WI38 (cell line): ENCODE results near the gene SH3PXD2B.

ENCODE experiments used
- H3K4me3 ChIP-seq: 2 replicates; pipeline ENCODE4 v1.5.1; 2011; ENCODE audit warnings: low read depth, mild to moderate bottlenecking, control low read depth, low read length
- TF ChIP-seq, protein P1 (sequence below): IDR thresholded peaks from 2 replicates; pipeline ENCODE4 v1.5.1; 2012; ENCODE audit warnings: low read depth, mild to moderate bottlenecking, control low read depth, low read length

SH3PXD2B gene

DNA sequence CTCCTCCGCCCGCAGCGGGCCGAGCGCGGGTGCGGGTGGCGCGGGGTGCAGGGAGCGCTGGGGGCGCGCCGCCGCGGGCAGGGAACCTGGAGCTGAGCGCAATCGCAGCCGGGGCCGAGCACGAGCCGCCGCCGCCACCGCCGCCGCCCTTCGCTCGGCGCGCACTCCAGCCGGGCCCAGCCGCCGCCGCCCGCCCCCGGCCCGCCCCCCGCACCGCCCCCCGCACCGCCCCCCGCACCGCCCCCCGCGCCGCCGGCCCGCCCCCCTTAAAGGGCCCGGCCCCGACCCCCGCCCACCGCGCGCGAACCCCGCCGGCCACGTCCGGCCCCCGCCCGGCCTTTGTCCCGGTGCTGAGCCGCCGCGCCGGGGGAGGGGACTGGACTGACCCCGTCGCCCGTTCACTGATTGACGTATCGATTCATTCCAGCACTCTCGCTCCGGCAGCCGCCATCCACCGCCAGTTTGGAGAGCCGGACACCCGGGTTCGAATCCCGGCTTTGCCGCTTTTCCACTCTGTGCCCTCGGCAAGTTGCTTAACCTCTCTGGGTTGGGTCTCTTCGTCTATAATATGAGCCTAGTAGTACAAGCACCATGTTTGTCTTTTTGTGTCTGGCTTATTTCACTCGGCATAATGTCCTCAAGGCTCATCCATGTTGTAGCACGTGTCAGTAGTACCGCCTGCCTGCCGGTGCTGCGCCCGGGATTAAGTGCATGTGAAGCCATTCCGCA, at the start of gene SH3PXD2B:
Gene SH3PXD2B (minus strand): TSS at position 168 of the 729 bp plus-strand sequence. CDS start 173 bp downstream, outside the sequence.
- peak within 1 kb of the TSS; percentile 88 for H3K4me3 ChIP-seq

DNA sequence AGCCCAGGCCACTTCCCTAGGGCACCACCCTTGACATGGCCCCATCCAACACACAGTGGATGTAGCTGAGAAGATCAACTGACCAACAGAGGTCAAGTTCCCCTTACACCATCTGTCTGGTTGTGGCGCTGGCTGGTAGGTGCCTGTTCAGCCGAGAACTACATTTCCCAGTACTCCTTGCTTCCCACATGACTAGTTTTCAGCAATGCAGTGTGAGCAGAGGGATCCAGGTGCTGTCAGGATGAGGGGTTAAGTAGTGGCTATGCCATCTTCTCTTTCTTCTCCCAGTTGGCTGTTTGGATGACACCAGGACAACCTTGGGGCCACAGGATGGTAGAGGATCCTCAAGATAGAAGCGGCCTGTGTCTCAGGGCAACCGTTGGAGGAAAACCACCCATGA, 48.6 kb upstream of the SH3PXD2B start:
- H3K4me3 ChIP-seq: no peak overlapping the region

More for the DNA sequence above, at the start of gene SH3PXD2B:
- TF ChIP-seq, protein P1, sequence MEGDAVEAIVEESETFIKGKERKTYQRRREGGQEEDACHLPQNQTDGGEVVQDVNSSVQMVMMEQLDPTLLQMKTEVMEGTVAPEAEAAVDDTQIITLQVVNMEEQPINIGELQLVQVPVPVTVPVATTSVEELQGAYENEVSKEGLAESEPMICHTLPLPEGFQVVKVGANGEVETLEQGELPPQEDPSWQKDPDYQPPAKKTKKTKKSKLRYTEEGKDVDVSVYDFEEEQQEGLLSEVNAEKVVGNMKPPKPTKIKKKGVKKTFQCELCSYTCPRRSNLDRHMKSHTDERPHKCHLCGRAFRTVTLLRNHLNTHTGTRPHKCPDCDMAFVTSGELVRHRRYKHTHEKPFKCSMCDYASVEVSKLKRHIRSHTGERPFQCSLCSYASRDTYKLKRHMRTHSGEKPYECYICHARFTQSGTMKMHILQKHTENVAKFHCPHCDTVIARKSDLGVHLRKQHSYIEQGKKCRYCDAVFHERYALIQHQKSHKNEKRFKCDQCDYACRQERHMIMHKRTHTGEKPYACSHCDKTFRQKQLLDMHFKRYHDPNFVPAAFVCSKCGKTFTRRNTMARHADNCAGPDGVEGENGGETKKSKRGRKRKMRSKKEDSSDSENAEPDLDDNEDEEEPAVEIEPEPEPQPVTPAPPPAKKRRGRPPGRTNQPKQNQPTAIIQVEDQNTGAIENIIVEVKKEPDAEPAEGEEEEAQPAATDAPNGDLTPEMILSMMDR: no peak

DNA sequence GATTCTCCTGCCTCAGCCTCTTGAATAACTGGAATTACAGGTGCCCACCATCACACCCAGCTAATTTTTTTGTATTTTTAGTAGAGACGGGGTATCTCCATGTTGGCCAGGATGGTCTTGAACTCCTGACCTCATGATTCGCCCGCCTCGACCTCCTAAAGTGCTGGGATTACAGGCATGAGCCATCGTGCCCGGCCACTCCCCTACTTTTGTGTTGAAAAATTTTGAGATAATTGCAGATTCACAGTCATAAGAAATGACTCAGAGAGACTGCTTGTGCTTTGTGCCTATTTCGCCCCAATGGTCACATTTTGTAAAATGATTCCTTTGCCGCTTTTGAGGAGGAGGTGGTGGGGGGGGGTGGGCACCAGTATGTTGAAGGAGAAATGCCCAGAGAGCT, 48.1 kb upstream of the SH3PXD2B start:
- TF ChIP-seq, protein P1: no peak
- H3K4me3 ChIP-seq: no peak overlapping the region

More for the DNA sequence above, 48.6 kb upstream of the SH3PXD2B start:
- TF ChIP-seq, protein P1: no peak

DNA sequence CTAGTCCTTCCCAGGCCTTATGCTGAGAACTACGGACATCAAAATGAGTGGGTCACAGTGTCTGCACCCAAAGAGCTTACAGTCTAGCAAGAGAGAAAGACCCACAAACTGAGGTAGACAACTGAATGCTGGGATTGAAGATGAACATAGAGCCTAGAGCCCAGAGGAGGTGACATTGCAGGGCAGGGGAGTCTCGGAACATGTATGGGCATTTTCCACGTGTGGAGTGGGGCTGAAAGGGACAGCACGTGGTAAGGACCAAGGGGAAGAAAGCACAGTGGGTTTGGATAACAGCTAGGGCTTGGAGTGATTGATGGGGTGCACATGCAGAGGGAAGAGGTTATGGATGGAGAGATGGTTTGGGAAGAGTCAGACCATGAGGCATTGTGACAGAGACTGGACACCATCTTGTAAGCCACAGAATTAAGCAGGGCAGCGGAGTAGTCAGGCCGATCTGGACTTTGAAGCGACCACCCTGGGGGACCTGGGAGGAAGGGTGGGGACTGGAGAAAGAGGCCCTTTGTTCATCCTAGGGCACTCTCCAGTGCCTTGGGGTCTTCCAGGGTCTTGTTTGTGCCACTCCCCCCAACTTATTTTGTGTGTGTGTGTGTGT, 47.5 kb upstream of the SH3PXD2B start:
- TF ChIP-seq, protein P1: no peak
- H3K4me3 ChIP-seq: no peak overlapping the region

DNA sequence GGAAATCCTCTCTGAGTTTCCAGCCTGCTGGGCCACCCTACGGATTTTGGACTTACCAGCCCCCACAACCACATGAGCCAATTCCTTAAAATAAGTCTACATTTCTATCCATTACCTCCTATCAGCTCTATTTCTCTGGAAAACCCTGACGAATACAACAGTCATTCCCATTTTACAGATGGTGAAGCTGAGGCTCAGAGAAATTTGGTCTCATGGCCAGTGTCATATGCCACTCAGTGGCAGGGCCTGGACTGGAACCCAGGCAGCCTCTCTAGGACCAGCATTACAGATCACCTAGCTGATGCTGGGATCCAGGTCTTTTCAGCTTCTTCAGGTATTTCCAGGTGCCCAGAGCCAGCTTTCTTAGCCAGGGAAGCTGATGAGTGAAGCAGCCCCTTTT, 45.0 kb upstream of the SH3PXD2B start:
- H3K4me3 ChIP-seq: no peak overlapping the region
- TF ChIP-seq, protein P1: no peak

DNA sequence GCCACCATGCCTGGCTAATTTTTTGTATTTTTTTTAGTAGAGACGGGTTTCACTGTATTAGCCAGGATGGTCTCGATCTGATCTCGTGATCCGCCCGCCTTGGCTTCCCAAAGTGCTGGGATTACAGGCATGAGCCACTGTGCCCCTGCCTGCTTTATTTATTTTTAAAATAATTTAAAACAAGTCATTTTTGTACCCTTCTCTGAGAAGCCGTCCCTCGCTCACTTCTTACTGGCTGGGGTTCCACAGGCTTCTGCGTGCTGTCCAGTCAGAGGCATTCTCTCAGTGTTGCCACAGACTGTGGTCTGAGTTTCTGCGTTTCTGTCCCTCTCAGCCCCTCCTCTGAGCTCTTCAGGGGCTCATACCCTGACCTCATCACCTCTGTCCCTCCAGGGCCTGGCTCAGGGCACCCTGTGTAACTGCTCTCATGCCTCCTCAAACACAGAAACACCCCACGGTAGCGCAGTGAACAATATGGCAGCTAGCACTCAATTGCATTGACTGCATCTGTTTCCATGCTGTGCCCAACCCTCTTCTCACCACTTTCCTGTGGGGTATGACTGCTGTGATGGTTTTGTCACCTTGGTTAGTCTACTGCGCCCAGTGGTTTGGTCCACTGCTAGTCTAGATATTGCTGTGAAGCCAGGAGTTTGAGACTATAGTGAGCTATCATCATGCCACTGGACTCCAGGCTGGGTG, 44.3 kb upstream of the SH3PXD2B start:
- TF ChIP-seq, protein P1: no peak
- no peak overlapping the region for H3K4me3 ChIP-seq
